H1 (cell line): ENCODE results near the gene KIFBP. TPM values are rescaled to one million over a fixed set of nuclear protein-coding genes. Genes with fewer than 3 reads are reported as not detected.

ENCODE experiments used
- CTCF ChIA-PET: fragments of 300-600 bp; sonication (Branson Sonifier 250); formaldehyde crosslinking; loops from one replicate; lab custom pipeline; 2021; ENCODE audit not compliant: partially characterized antibody; lab: Charles Lee
- POLR2A ChIA-PET: fragments of 300-600 bp; sonication (Branson Sonifier 250); formaldehyde crosslinking; loops from one replicate; lab custom pipeline; 2021; ENCODE audit warnings: inconsistent platforms; ENCODE audit not compliant: partially characterized antibody; lab: Charles Lee
- DNase-seq, 2 experiments: peaks; one replicate each; pipeline versions ENCODE4 v3.0.0 to v3.0.0-alpha.2; 2010 to 2022; ENCODE audit warnings: low spot score in 2 of 2, low read depth in 1 of 2, mixed read lengths in 1 of 2
- FAIRE-seq: peaks from 2 replicates; lab custom pipeline; 2011; peaks lifted over from hg19 to GRCh38; lab: Jason Lieb, UNC
- H2AFZ ChIP-seq: 2 replicates; pipeline ENCODE4 v1.8.1; 2012; ENCODE audit warnings: low read length, inconsistent platforms
- H2AK5ac ChIP-seq: 2 replicates; pipeline ENCODE4 v1.6.1; 2013; ENCODE audit warnings: low read depth, low read length
- H2BK120ac ChIP-seq: replicated peaks from 2 replicates; pipeline ENCODE3; 2013; ENCODE audit warnings: low read depth, low read length, inconsistent platforms
- H2BK12ac ChIP-seq: 2 replicates; pipeline ENCODE4 v1.6.1; 2013; ENCODE audit warnings: low read depth, low read length
- H2BK15ac ChIP-seq: 2 replicates; pipeline ENCODE4 v1.6.1; 2013; ENCODE audit warnings: low read length
- H2BK20ac ChIP-seq: 2 replicates; pipeline ENCODE4 v1.6.1; 2013; ENCODE audit warnings: low read length
- H2BK5ac ChIP-seq: 2 replicates; pipeline ENCODE4 v1.6.1; 2013; ENCODE audit warnings: low read depth, low read length
- H3K14ac ChIP-seq: 2 replicates; pipeline ENCODE4 v1.6.1; 2013; ENCODE audit warnings: inconsistent platforms; ENCODE audit not compliant: insufficient read length
- H3K18ac ChIP-seq: 2 replicates; pipeline ENCODE4 v1.6.1; 2013; ENCODE audit warnings: low read length; ENCODE audit errors: extremely low read depth
- H3K23ac ChIP-seq: 2 replicates; pipeline ENCODE4 v1.6.1; 2013; ENCODE audit warnings: inconsistent platforms; ENCODE audit not compliant: insufficient read length
- H3K23me2 ChIP-seq: 2 replicates; pipeline ENCODE4 v1.6.1; 2013; ENCODE audit warnings: low read depth, low read length
- H3K27ac ChIP-seq: 2 replicates; pipeline ENCODE4 v1.6.1; 2011; ENCODE audit warnings: low read depth, low read length, inconsistent platforms
- H3K27me3 ChIP-seq, 4 experiments: replicated peaks in 1 of 4; 1 replicate in 1 of 4; 2 replicates in 3 of 4; pipeline versions ENCODE4 v1.6.1 to v1.8.1; 2011 to 2013; ENCODE audit warnings: low read length in 3 of 4, mild to moderate bottlenecking in 3 of 4, inconsistent platforms in 2 of 4, mixed read lengths in 2 of 4, moderate library complexity in 1 of 4; ENCODE audit not compliant: control insufficient read depth in 3 of 4, insufficient read depth in 3 of 4; ENCODE audit errors: extremely low read depth in 1 of 4
- H3K36me3 ChIP-seq, 4 experiments: 2 replicates each; pipeline versions ENCODE4 v1.6.1 to v1.8.1; 2011 to 2013; ENCODE audit warnings: mild to moderate bottlenecking in 4 of 4, low read length in 3 of 4, moderate library complexity in 2 of 4, control low read depth in 1 of 4, inconsistent platforms in 1 of 4; ENCODE audit not compliant: insufficient read depth in 4 of 4, control insufficient read depth in 2 of 4
- H3K4ac ChIP-seq: replicated peaks from 2 replicates; pipeline ENCODE3; 2013; ENCODE audit warnings: low read length, low read depth, mixed read lengths, inconsistent platforms; ENCODE audit not compliant: insufficient read length
- H3K4me1 ChIP-seq, 4 experiments: replicated peaks in 1 of 4; 1 replicate in 1 of 4; 2 replicates in 3 of 4; pipeline versions ENCODE4 v1.6.1 to v1.8.1; 2011 to 2013; ENCODE audit warnings: low read length in 3 of 4, inconsistent platforms in 2 of 4, mixed read lengths in 1 of 4; ENCODE audit not compliant: insufficient read depth in 4 of 4, control insufficient read depth in 3 of 4
- H3K4me2 ChIP-seq, 2 experiments: 2 replicates each; pipeline versions ENCODE4 v1.6.1 to v1.8.1; 2011 to 2013; ENCODE audit warnings: low read depth in 2 of 2, low read length in 2 of 2, control low read depth in 1 of 2, inconsistent platforms in 1 of 2, mild to moderate bottlenecking in 1 of 2; ENCODE audit not compliant: insufficient read depth in 1 of 2
- H3K4me3 ChIP-seq, 4 experiments: fragments of 200-600, 300-600 bp in 1 of 4; sonication (generic), shearing (Covaris generic), sonication (Bioruptor Twin) in 1 of 4; 2 replicates each; pipeline versions ENCODE4 v1.5.1 to v1.8.1; 2011 to 2016; ENCODE audit warnings: low read length in 4 of 4, low read depth in 3 of 4, control low read depth in 2 of 4, inconsistent platforms in 2 of 4, mild to moderate bottlenecking in 2 of 4, mixed read lengths in 1 of 4, moderate library complexity in 1 of 4; ENCODE audit not compliant: insufficient read depth in 2 of 4; ENCODE audit errors: extremely low read depth in 1 of 4
- H3K56ac ChIP-seq: replicated peaks from 2 replicates; pipeline ENCODE3; 2013; ENCODE audit warnings: low read depth, mild to moderate bottlenecking, mixed read lengths, low read length, inconsistent platforms; ENCODE audit not compliant: insufficient read length
- H3K79me1 ChIP-seq: 2 replicates; pipeline ENCODE4 v1.6.1; 2013; ENCODE audit warnings: low read depth, low read length, control low read depth
- H3K79me2 ChIP-seq, 2 experiments: 2 replicates each; pipeline versions ENCODE4 v1.6.1 to v1.8.1; 2012 to 2013; ENCODE audit warnings: low read length in 2 of 2, mild to moderate bottlenecking in 2 of 2, inconsistent platforms in 1 of 2; ENCODE audit not compliant: insufficient read depth in 2 of 2, control insufficient read depth in 1 of 2
- H3K9ac ChIP-seq, 4 experiments: replicated peaks in 1 of 4; 1 replicate in 1 of 4; 2 replicates in 3 of 4; pipeline versions ENCODE4 v1.6.1 to v1.8.1; 2011 to 2013; ENCODE audit warnings: low read depth in 3 of 4, low read length in 3 of 4, control low read depth in 2 of 4, mild to moderate bottlenecking in 2 of 4, moderate library complexity in 2 of 4, inconsistent platforms in 1 of 4; ENCODE audit errors: extremely low read depth in 1 of 4
- H3K9me3 ChIP-seq, 2 experiments: 2 replicates each; pipeline versions ENCODE4 v1.6.1 to v1.8.1; 2012 to 2013; ENCODE audit warnings: mild to moderate bottlenecking in 2 of 2, moderate library complexity in 2 of 2, control low read depth in 1 of 2, inconsistent platforms in 1 of 2, low read depth in 1 of 2, low read length in 1 of 2, mixed read lengths in 1 of 2; ENCODE audit not compliant: insufficient read depth in 2 of 2
- H4K20me1 ChIP-seq, 2 experiments: replicated peaks in 1 of 2; 2 replicates each; pipeline versions ENCODE3 to v1.8.1; 2011 to 2013; ENCODE audit warnings: inconsistent platforms in 2 of 2, low read length in 2 of 2, mild to moderate bottlenecking in 1 of 2; ENCODE audit not compliant: insufficient read depth in 2 of 2, control insufficient read depth in 1 of 2
- H4K5ac ChIP-seq: 2 replicates; pipeline ENCODE4 v1.6.1; 2013; ENCODE audit warnings: low read length, low read depth, mixed read lengths, inconsistent platforms; ENCODE audit not compliant: insufficient read length
- H4K8ac ChIP-seq: 2 replicates; pipeline ENCODE4 v1.8.0; 2013; ENCODE audit warnings: mild to moderate bottlenecking, moderate library complexity, low read length, inconsistent platforms; ENCODE audit not compliant: insufficient read depth; ENCODE audit errors: extremely low read depth
- H4K91ac ChIP-seq: replicated peaks from 2 replicates; pipeline ENCODE3; 2013; ENCODE audit warnings: low read length, mixed read lengths, inconsistent platforms; ENCODE audit not compliant: insufficient read length
- CBX5 ChIP-seq: fragments of 300-800, 300-1000 bp; sonication (generic); IDR thresholded peaks from 2 replicates; pipeline ENCODE4 v1.7.1; 2016; ENCODE audit warnings: antibody characterized with exemption, low read length, low read depth
- CHD2 ChIP-seq: IDR thresholded peaks from 2 replicates; pipeline ENCODE4 v1.6.1; 2012; ENCODE audit warnings: low read length, improper control_type of control experiment
- HDAC6 ChIP-seq: IDR thresholded peaks from one replicate; pipeline ENCODE4 v1.7.1; 2012; ENCODE audit warnings: low read depth, mild to moderate bottlenecking, inconsistent platforms, low read length, moderate library complexity
- KDM1A ChIP-seq: fragments of 200-600, 300-600 bp; sonication (generic); IDR thresholded peaks from 2 replicates; pipeline ENCODE4 v1.7.1; 2016; ENCODE audit warnings: mild to moderate bottlenecking, low read length, borderline replicate concordance
- SP4 ChIP-seq: IDR thresholded peaks from 2 replicates; pipeline ENCODE4 v1.6.1; 2012; ENCODE audit warnings: low read length, inconsistent platforms
- WGBS, 2 experiments: shearing (Covaris generic) in 1 of 2; methylation state at CpG; one replicate each; pipeline versions ENCODE4 v1.1.6 to v1.1.7; 2013 to 2015; ENCODE audit warnings: low lambda C conversion rate in 2 of 2, mixed read lengths in 2 of 2, inconsistent platforms in 1 of 2, low coverage in 1 of 2, missing lambda C conversion rate in 1 of 2; ENCODE audit not compliant: insufficient replicate concordance in 2 of 2, insufficient coverage in 1 of 2, insufficient read length in 1 of 2; ENCODE audit errors: extremely low coverage in 1 of 2, missing lambda C conversion rate in 1 of 2; 5-methylcytosine and 5-hydroxymethylcytosine counted together
- polyA plus RNA-seq, 7 experiments: library from polyadenylated mRNA; depleted of rRNA in 3 of 7; stranded (reverse) in 5 of 7; unstranded in 2 of 7; fragments of >200 nt in 5 of 7; fragments of 200-250 nt in 2 of 7; gene quantifications; 1 replicate in 5 of 7; 2 replicates in 1 of 7; 4 replicates in 1 of 7; pipeline versions ENCODE4 v1.2.1 to v1.2.3, GENCODE V29; 2011 to 2013; ENCODE audit warnings: missing spikeins in 2 of 7, mixed read lengths in 2 of 7
- total RNA-seq: library from RNA; stranded (reverse); fragmentation: NEBNext Ultra II Directional; extraction: Animal tissue kit (Norgen Biotek cat#: 25700); gene quantifications from 2 replicates; pipeline ENCODE4 v1.2.1, GENCODE V29; 2021
- TF ChIP-seq, protein P1 (sequence below): IDR thresholded peaks from 2 replicates; pipeline ENCODE4 v1.6.1; 2011; ENCODE audit warnings: low read length, improper control_type of control experiment

KIFBP gene
- total and polyA plus RNA-seq, 2 of the 8 experiments (the other 6 are each of a cell fraction or from before 2014, with no cell fraction given) = 17.3 to 34.6 TPM

DNA sequence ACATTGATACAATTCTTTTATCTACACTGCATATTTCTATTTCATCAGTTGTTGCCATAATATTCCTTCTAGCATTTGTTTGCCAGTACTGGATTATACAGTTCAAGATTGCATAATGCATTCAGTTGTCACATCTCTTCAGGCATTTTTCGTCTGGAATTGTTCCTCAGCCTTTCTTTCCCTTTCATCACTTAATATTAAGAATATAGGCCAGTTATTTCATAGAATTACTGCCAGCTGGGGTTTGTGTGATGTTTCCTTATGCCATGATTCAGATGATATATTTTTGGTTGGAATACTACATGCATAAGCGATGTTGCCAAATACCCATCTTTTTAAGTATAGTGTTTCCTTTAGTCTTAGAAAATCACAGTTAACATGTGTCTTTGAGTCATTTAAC, 20.8 kb downstream of the KIFBP start:
- H3K18ac ChIP-seq = no peak overlapping the region
- no peak overlapping the region for H3K23ac ChIP-seq
- peaks cover 0 to 2% (median 0%) of the 10 kb centered on the region in 4 experiments; a peak in 1 of 7 replicates for H3K27me3 ChIP-seq
- H3K79me2 ChIP-seq = no peaks in the 10 kb centered on the region
- whole genome bisulfite sequencing, 2 experiments = 88% methylated on average over 2 of the region's 2 CpGs; no CpG with 5 or more reads in 1 of the 2 experiments
- no peak overlapping the region for H4K8ac ChIP-seq
- H4K20me1 ChIP-seq = peaks cover 0 to 5% of the 10 kb centered on the region in 2 experiments
- no peak overlapping the region for H3K4me3 ChIP-seq
- DNase-seq = no peak
- no peak overlapping the region for H2AK5ac ChIP-seq
- no peak overlapping the region for H2BK12ac ChIP-seq
- no peak overlapping the region for H2BK5ac ChIP-seq
- no peaks in the 10 kb centered on the region for H3K79me1 ChIP-seq
- H2BK15ac ChIP-seq = no peak overlapping the region
- FAIRE-seq = no peak
- H3K36me3 ChIP-seq = peaks cover 10 to 50% (median 25%) of the 10 kb centered on the region in 4 experiments; a peak in 7 of 8 replicates
- ChIA-PET POLR2A (no interaction called here), CTCF (no interaction called here)
- no peak overlapping the region for H4K91ac ChIP-seq
- H4K5ac ChIP-seq = no peak overlapping the region
- TF ChIP-seq CHD2 (no peak), HDAC6 (no peak), CBX5 (no peak), KDM1A (no peak), SP4 (no peak)
- TF ChIP-seq, protein P1, sequence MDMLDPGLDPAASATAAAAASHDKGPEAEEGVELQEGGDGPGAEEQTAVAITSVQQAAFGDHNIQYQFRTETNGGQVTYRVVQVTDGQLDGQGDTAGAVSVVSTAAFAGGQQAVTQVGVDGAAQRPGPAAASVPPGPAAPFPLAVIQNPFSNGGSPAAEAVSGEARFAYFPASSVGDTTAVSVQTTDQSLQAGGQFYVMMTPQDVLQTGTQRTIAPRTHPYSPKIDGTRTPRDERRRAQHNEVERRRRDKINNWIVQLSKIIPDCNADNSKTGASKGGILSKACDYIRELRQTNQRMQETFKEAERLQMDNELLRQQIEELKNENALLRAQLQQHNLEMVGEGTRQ = no peak
- H3K9me3 ChIP-seq = no peaks in the 10 kb centered on the region
- no peak overlapping the region for H2BK120ac ChIP-seq
- no peak overlapping the region for H3K14ac ChIP-seq
- H3K9ac ChIP-seq = no peak overlapping the region
- no peaks in the 10 kb centered on the region; the same call in 1 of the 2 replicates for H3K23me2 ChIP-seq
- H3K4me1 ChIP-seq = no peaks in the 10 kb centered on the region
- H3K4me2 ChIP-seq = no peak overlapping the region
- H3K27ac ChIP-seq = no peak overlapping the region
- H2BK20ac ChIP-seq = no peak overlapping the region
- H3K4ac ChIP-seq = no peak overlapping the region
- H3K56ac ChIP-seq = no peak overlapping the region
- no peak overlapping the region for H2AFZ ChIP-seq
